Peyer's patch (tissue), 4 donors: Measurements from ENCODE around the gene MACROD2.

Experiments used
- POLR2A ChIP-seq, 2 donors: fragments of 450-650 bp; IDR thresholded peaks; one replicate each; pipeline ENCODE4 v1.5.1; 2017; ENCODE audit warnings: antibody characterized with exemption in 2 of 2, mild to moderate bottlenecking in 2 of 2, moderate library complexity in 2 of 2
- TF ChIP-seq, protein P1 (sequence below), 6 experiments: fragments of 450-650 bp in 4 of 6; fragments of 200-600 bp in 2 of 6; sonication (generic) in 1 of 6; IDR thresholded peaks; one replicate each; pipeline ENCODE4 v1.5.1; 2017 to 2019; ENCODE audit warnings: antibody characterized with exemption in 6 of 6, mild to moderate bottlenecking in 3 of 6, moderate library complexity in 1 of 6

DNA sequence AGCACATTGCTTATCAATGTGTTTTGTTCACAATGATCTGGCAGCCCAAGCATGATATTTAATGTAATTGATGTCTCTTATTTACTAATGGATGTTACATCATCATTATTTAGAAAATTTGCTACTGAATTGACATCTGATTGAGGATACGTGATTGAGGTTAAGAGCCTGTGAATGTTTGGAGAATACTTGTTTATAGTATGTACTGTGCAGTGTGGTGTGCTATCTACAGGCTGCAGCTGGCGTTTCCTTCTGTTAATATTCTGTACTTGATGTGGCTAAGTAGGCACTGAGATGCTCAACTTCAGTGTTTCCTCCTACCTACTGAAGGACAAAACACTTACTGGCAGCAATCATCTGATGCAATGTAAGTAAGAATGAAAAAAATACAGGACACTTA is 1051.7 kb downstream of the MACROD2 start:
- TF ChIP-seq POLR2A (IDR thresholded peaks at IDR 0.05), result no peak
- TF ChIP-seq, protein P1, sequence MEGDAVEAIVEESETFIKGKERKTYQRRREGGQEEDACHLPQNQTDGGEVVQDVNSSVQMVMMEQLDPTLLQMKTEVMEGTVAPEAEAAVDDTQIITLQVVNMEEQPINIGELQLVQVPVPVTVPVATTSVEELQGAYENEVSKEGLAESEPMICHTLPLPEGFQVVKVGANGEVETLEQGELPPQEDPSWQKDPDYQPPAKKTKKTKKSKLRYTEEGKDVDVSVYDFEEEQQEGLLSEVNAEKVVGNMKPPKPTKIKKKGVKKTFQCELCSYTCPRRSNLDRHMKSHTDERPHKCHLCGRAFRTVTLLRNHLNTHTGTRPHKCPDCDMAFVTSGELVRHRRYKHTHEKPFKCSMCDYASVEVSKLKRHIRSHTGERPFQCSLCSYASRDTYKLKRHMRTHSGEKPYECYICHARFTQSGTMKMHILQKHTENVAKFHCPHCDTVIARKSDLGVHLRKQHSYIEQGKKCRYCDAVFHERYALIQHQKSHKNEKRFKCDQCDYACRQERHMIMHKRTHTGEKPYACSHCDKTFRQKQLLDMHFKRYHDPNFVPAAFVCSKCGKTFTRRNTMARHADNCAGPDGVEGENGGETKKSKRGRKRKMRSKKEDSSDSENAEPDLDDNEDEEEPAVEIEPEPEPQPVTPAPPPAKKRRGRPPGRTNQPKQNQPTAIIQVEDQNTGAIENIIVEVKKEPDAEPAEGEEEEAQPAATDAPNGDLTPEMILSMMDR (IDR thresholded peaks at IDR 0.05), result no peak
